MM.1S (cell line): ENCODE results near the gene COG5.

Source experiments
- EZH2 ChIP-seq: fragments of 300-600 bp; sonication (generic); optimal IDR thresholded peaks from 2 replicates; pipeline ENCODE3; 2017; ENCODE audit warnings: low read depth, mild to moderate bottlenecking, antibody characterized with exemption, low read length, mixed read lengths
- EZH2phosphoT487 ChIP-seq: fragments of 300-600 bp; sonication (generic); IDR thresholded peaks from 2 replicates; pipeline ENCODE4 v1.6.1; 2018; ENCODE audit warnings: antibody characterized with exemption, low read length
- TF ChIP-seq, protein P1 (sequence below): fragments of 300-600 bp; sonication (generic); IDR thresholded peaks from 2 replicates; pipeline ENCODE4 v1.5.1; 2016; ENCODE audit warnings: antibody characterized with exemption, low read length, mixed read lengths

DNA sequence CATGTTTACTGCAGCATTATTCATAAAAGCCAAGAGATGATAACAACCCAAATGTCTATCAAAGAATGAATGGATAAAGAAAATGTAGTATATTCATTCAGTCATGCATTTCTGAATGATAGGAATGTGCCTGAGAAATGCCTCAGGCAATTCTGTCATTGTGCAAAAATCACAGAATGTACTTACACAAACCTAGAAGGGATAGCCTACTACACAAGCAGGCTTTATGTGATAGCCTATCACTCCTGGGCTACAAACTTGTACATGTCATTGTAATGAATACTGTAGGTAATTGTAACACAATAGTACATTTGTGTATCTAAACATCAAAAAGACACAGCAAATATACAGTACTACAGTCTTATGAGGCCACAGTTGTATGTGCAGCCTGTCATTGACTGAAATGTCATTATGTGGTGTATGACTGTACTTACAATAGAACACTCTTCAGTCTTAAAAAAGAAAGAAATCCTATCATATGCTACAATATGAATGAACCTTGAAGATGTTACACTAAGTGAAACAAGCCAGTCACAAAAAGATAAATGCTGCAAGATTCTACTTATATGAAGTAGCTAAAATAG lies 235.6 kb downstream of the COG5 start:
- TF ChIP-seq, protein P1, sequence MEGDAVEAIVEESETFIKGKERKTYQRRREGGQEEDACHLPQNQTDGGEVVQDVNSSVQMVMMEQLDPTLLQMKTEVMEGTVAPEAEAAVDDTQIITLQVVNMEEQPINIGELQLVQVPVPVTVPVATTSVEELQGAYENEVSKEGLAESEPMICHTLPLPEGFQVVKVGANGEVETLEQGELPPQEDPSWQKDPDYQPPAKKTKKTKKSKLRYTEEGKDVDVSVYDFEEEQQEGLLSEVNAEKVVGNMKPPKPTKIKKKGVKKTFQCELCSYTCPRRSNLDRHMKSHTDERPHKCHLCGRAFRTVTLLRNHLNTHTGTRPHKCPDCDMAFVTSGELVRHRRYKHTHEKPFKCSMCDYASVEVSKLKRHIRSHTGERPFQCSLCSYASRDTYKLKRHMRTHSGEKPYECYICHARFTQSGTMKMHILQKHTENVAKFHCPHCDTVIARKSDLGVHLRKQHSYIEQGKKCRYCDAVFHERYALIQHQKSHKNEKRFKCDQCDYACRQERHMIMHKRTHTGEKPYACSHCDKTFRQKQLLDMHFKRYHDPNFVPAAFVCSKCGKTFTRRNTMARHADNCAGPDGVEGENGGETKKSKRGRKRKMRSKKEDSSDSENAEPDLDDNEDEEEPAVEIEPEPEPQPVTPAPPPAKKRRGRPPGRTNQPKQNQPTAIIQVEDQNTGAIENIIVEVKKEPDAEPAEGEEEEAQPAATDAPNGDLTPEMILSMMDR: no peak
- no peak for TF ChIP-seq EZH2phosphoT487
- no peak for TF ChIP-seq EZH2
